ENCODE data around the gene NRF1. TPM values are rescaled to one million over a fixed set of nuclear protein-coding genes. Genes with fewer than 3 reads are reported as not detected.
A peak's percentile ranks its signal among the peaks of the same experiment; 100 is the strongest.

NRF1 gene
- total and polyA plus RNA-seq, 2 donors = 13.8 to 14.4 TPM

- peak in 8 of 9 donors; percentile 33 to 72 (median 44) for DNase-seq (ENCODE audit: low read depth in 6 of 9, low spot score in 9 of 9)
- peaks cover 2 to 5% of the 10 kb centered on the region in 2 donors for H3K36me3 ChIP-seq (ENCODE audit: control insufficient read depth in 2 of 2, insufficient read depth in 2 of 2, low read length in 1 of 2)
- H3K27me3 ChIP-seq (ENCODE audit: control insufficient read depth in 2 of 2, insufficient read depth in 1 of 2, low read length in 1 of 2) = no peaks in the 10 kb centered on the region
- under 1% methylated on average over 64 of the region's 64 CpGs for WGBS
- H3K27ac ChIP-seq (ENCODE audit: low read depth in 1 of 2, low read length in 1 of 2) = peak overlapping the region; percentile 83 to 93
- peaks cover 0 to 3% of the 10 kb centered on the region in 2 donors for H3K9me3 ChIP-seq (ENCODE audit: control insufficient read depth in 2 of 2, insufficient read depth in 1 of 2, low read length in 1 of 2)
- peak overlapping the region; percentile 75 to 89 for H3K4me3 ChIP-seq (ENCODE audit: low read length in 2 of 2)
- H3K4me1 ChIP-seq (ENCODE audit: control insufficient read depth in 2 of 2, insufficient read depth in 2 of 2, low read length in 2 of 2) = peaks cover 28 to 51% of the 10 kb centered on the region in 2 donors
These were observed 844 bp downstream of the NRF1 start for GRCh38 chr7:129612112-129613015.

- Histone ChIP-seq H3K27ac (ENCODE audit: low read depth in 1 of 2, low read length in 1 of 2) (peak overlapping the region in 1 of 2 donors; percentile 20), H3K4me1 (ENCODE audit: control insufficient read depth in 2 of 2, insufficient read depth in 2 of 2, low read length in 2 of 2) (peaks cover 28 to 51% of the 10 kb centered on the region in 2 donors), H3K36me3 (ENCODE audit: control insufficient read depth in 2 of 2, insufficient read depth in 2 of 2, low read length in 1 of 2) (peaks cover 0 to 5% of the 10 kb centered on the region in 2 donors), H3K4me3 (ENCODE audit: low read length in 2 of 2) (peak overlapping the region; percentile 75 to 89), H3K9me3 (ENCODE audit: control insufficient read depth in 2 of 2, insufficient read depth in 1 of 2, low read length in 1 of 2) (peaks cover 0 to 3% of the 10 kb centered on the region in 2 donors), H3K27me3 (ENCODE audit: control insufficient read depth in 2 of 2, insufficient read depth in 1 of 2, low read length in 1 of 2) (no peaks in the 10 kb centered on the region)
- WGBS = 45% methylated on average over 5 of the region's 5 CpGs
- no peak for DNase-seq (ENCODE audit: low read depth in 6 of 9, low spot score in 9 of 9)
These were observed 1.5 kb downstream of the NRF1 start for GRCh38 chr7:129613016-129613337.

DNA sequence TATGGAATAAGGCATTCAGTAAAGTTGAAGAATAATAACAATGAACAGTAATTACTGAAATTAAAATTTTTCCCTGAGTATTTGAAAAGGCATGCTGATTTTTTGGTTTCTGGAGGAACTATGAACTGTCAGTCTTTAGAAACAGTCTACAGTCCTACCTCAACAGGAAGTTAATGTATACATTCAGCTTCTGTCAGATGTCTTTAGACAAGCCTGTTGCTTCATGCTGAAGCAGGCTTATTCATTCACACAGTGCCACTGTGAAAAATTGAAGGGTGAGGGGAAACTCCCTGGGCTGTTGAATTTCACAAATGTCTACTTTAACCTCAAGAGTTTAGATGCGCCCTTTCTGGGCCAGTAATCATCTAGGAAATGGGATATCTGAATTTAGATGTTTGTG is 3.5 kb downstream of the NRF1 start:
- H3K9me3 ChIP-seq (ENCODE audit: control insufficient read depth in 2 of 2, insufficient read depth in 1 of 2, low read length in 1 of 2) = peaks cover 0 to 3% of the 10 kb centered on the region in 2 donors
- 63% methylated on average over 1 of the region's 1 CpG for WGBS
- no peaks in the 10 kb centered on the region for H3K27me3 ChIP-seq (ENCODE audit: control insufficient read depth in 2 of 2, insufficient read depth in 1 of 2, low read length in 1 of 2)
- DNase-seq (ENCODE audit: low read depth in 6 of 9, low spot score in 9 of 9) = peak in 7 of 9 donors; percentile 26 to 79 (median 55)
- no peaks in the 10 kb centered on the region for H3K36me3 ChIP-seq (ENCODE audit: control insufficient read depth in 2 of 2, insufficient read depth in 2 of 2, low read length in 1 of 2)
- peaks cover 28 to 46% of the 10 kb centered on the region in 2 donors for H3K4me1 ChIP-seq (ENCODE audit: control insufficient read depth in 2 of 2, insufficient read depth in 2 of 2, low read length in 2 of 2)
- H3K4me3 ChIP-seq (ENCODE audit: low read length in 2 of 2) = no peak overlapping the region
- peak overlapping the region in 1 of 2 donors; percentile 70 for H3K27ac ChIP-seq (ENCODE audit: low read depth in 1 of 2, low read length in 1 of 2)

- Histone ChIP-seq H3K9me3 (ENCODE audit: control insufficient read depth in 2 of 2, insufficient read depth in 1 of 2, low read length in 1 of 2) (peaks cover 0 to 2% of the 10 kb centered on the region in 2 donors), H3K27me3 (ENCODE audit: control insufficient read depth in 2 of 2, insufficient read depth in 1 of 2, low read length in 1 of 2) (no peaks in the 10 kb centered on the region), H3K4me3 (ENCODE audit: low read length in 2 of 2) (no peak overlapping the region), H3K36me3 (ENCODE audit: control insufficient read depth in 2 of 2, insufficient read depth in 2 of 2, low read length in 1 of 2) (no peaks in the 10 kb centered on the region), H3K27ac (ENCODE audit: low read depth in 1 of 2, low read length in 1 of 2) (no peak overlapping the region), H3K4me1 (ENCODE audit: control insufficient read depth in 2 of 2, insufficient read depth in 2 of 2, low read length in 2 of 2) (peaks cover 19 to 37% of the 10 kb centered on the region in 2 donors)
- no peak for DNase-seq (ENCODE audit: low read depth in 6 of 9, low spot score in 9 of 9)
- 86% methylated on average over 4 of the region's 4 CpGs for WGBS
These were observed 5.0 kb downstream of the NRF1 start for GRCh38 chr7:129616530-129616929.

DNA sequence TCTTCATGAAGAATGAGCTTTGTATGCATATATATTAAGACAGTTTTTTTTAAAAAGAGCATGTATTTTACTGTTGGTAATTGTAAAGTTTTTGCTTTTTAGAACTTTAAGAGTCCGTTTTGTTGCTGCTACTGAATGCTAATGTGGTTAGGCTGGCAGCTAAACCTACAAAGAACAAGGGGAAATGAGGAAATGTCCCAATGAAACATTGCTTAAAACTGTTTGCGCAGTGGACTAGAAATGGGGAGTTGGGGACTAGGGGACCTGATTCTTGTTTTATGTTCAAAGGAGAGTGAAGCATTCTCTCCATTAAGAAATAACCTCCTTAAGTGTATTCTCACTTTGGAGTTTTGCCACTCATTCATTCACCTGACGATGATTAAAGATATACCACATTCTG is 5.7 kb downstream of the NRF1 start:
- Histone ChIP-seq H3K27me3 (ENCODE audit: control insufficient read depth in 2 of 2, insufficient read depth in 1 of 2, low read length in 1 of 2) (no peaks in the 10 kb centered on the region), H3K27ac (ENCODE audit: low read depth in 1 of 2, low read length in 1 of 2) (no peak overlapping the region), H3K9me3 (ENCODE audit: control insufficient read depth in 2 of 2, insufficient read depth in 1 of 2, low read length in 1 of 2) (peaks cover 0 to 2% of the 10 kb centered on the region in 2 donors), H3K4me3 (ENCODE audit: low read length in 2 of 2) (no peak overlapping the region), H3K36me3 (ENCODE audit: control insufficient read depth in 2 of 2, insufficient read depth in 2 of 2, low read length in 1 of 2) (no peaks in the 10 kb centered on the region), H3K4me1 (ENCODE audit: control insufficient read depth in 2 of 2, insufficient read depth in 2 of 2, low read length in 2 of 2) (peaks cover 19 to 37% of the 10 kb centered on the region in 2 donors)
- WGBS = 63% methylated on average over 3 of the region's 3 CpGs
- no peak for DNase-seq (ENCODE audit: low read depth in 6 of 9, low spot score in 9 of 9)

GRCh38 chr7:129617652-129618051 is 6.1 kb downstream of the NRF1 start:
- Histone ChIP-seq H3K27me3 (ENCODE audit: control insufficient read depth in 2 of 2, insufficient read depth in 1 of 2, low read length in 1 of 2) (no peaks in the 10 kb centered on the region), H3K9me3 (ENCODE audit: control insufficient read depth in 2 of 2, insufficient read depth in 1 of 2, low read length in 1 of 2) (no peaks in the 10 kb centered on the region), H3K4me3 (ENCODE audit: low read length in 2 of 2) (no peak overlapping the region), H3K36me3 (ENCODE audit: control insufficient read depth in 2 of 2, insufficient read depth in 2 of 2, low read length in 1 of 2) (no peaks in the 10 kb centered on the region), H3K4me1 (ENCODE audit: control insufficient read depth in 2 of 2, insufficient read depth in 2 of 2, low read length in 2 of 2) (peaks cover 16 to 33% of the 10 kb centered on the region in 2 donors), H3K27ac (ENCODE audit: low read depth in 1 of 2, low read length in 1 of 2) (no peak overlapping the region)
- WGBS = 48% methylated on average over 1 of the region's 1 CpG
- DNase-seq (ENCODE audit: low read depth in 6 of 9, low spot score in 9 of 9) = no peak

GRCh38 chr7:129626896-129627295 is 15.4 kb downstream of the NRF1 start:
- WGBS = 91% methylated on average over 3 of the region's 3 CpGs

GRCh38 chr7:129630341-129630740 is 18.8 kb downstream of the NRF1 start:
- H3K27ac ChIP-seq (ENCODE audit: low read depth in 1 of 2, low read length in 1 of 2) = no peak overlapping the region
- DNase-seq (ENCODE audit: low read depth in 6 of 9, low spot score in 9 of 9) = no peak
- no peaks in the 10 kb centered on the region for H3K27me3 ChIP-seq (ENCODE audit: control insufficient read depth in 2 of 2, insufficient read depth in 1 of 2, low read length in 1 of 2)
- H3K9me3 ChIP-seq (ENCODE audit: control insufficient read depth in 2 of 2, insufficient read depth in 1 of 2, low read length in 1 of 2) = no peaks in the 10 kb centered on the region
- H3K4me3 ChIP-seq (ENCODE audit: low read length in 2 of 2) = no peak overlapping the region
- WGBS = 91% methylated on average over 2 of the region's 2 CpGs
- H3K36me3 ChIP-seq (ENCODE audit: control insufficient read depth in 2 of 2, insufficient read depth in 2 of 2, low read length in 1 of 2) = no peaks in the 10 kb centered on the region
- no peaks in the 10 kb centered on the region for H3K4me1 ChIP-seq (ENCODE audit: control insufficient read depth in 2 of 2, insufficient read depth in 2 of 2, low read length in 2 of 2)

More at GRCh38 chr7:129626896-129627295, 15.4 kb downstream of the NRF1 start:
- Histone ChIP-seq H3K9me3 (ENCODE audit: control insufficient read depth in 2 of 2, insufficient read depth in 1 of 2, low read length in 1 of 2) (no peaks in the 10 kb centered on the region), H3K27ac (ENCODE audit: low read depth in 1 of 2, low read length in 1 of 2) (no peak overlapping the region), H3K27me3 (ENCODE audit: control insufficient read depth in 2 of 2, insufficient read depth in 1 of 2, low read length in 1 of 2) (no peaks in the 10 kb centered on the region), H3K4me3 (ENCODE audit: low read length in 2 of 2) (no peak overlapping the region), H3K4me1 (ENCODE audit: control insufficient read depth in 2 of 2, insufficient read depth in 2 of 2, low read length in 2 of 2) (no peaks in the 10 kb centered on the region), H3K36me3 (ENCODE audit: control insufficient read depth in 2 of 2, insufficient read depth in 2 of 2, low read length in 1 of 2) (peaks cover 3 to 5% of the 10 kb centered on the region in 2 donors)
- DNase-seq (ENCODE audit: low read depth in 6 of 9, low spot score in 9 of 9) = no peak

GRCh38 chr7:129634361-129635034 is 23.0 kb downstream of the NRF1 start:
- WGBS = 97% methylated on average over 2 of the region's 2 CpGs
- Histone ChIP-seq H3K27me3 (ENCODE audit: control insufficient read depth in 2 of 2, insufficient read depth in 1 of 2, low read length in 1 of 2) (no peaks in the 10 kb centered on the region), H3K27ac (ENCODE audit: low read depth in 1 of 2, low read length in 1 of 2) (no peak overlapping the region), H3K4me1 (ENCODE audit: control insufficient read depth in 2 of 2, insufficient read depth in 2 of 2, low read length in 2 of 2) (peaks cover 0 to 2% of the 10 kb centered on the region in 2 donors), H3K4me3 (ENCODE audit: low read length in 2 of 2) (no peak overlapping the region), H3K9me3 (ENCODE audit: control insufficient read depth in 2 of 2, insufficient read depth in 1 of 2, low read length in 1 of 2) (no peaks in the 10 kb centered on the region), H3K36me3 (ENCODE audit: control insufficient read depth in 2 of 2, insufficient read depth in 2 of 2, low read length in 1 of 2) (no peaks in the 10 kb centered on the region)
- DNase-seq (ENCODE audit: low read depth in 6 of 9, low spot score in 9 of 9) = no peak

All from thymus (tissue), 11 donors.